A549 treated with CORT108297 at 1 μM for 4 hours (cell line): ENCODE measurements around the gene DNMT3L. TPM values are rescaled to one million over a fixed set of nuclear protein-coding genes. Genes with fewer than 3 reads are reported as not detected.

Experiments used
- total RNA-seq: library from RNA; stranded (reverse); fragments of 200-300 nt; extraction: Qiagen RNA extraction; gene quantifications from 5 replicates; pipeline ENCODE4 v1.2.3, GENCODE V29; 2022

The DNMT3L gene
- total RNA-seq: not detected in 5 replicates

DNA sequence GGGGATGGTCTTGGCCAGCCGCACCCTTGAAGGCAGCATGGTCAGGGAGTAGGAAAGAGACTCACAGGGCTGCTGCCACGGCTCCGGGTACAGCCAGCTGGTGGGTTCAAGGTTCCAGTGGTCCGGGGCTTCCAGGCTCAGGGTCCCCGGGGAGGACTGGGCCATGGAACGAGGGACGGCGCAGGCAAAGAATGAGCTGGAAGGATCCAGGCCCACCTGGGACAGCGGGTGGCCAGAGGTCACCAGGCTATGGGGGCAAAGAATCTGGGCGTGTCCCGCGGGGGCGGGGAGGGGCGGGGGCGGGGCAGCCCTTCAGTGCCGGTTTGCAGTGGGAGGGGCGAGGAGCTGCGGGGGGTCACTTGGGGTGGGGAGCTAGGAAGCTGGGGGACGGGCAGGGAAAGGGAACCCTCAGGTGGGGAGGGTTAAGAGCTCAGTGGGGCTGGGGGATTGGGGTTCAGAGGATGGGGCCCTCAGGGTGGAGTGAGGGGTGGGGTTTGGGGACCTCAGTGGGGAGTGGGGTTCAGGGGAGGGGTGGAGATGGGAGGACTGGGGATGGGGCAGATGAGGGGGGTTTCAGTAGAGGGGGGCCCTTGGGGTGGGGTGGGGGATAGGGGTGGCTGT, at the start of gene DNMT3L:
Gene DNMT3L (minus strand): TSS at position 223 of the 621 bp plus-strand sequence. CDS start 638 bp downstream, outside the sequence.

DNA sequence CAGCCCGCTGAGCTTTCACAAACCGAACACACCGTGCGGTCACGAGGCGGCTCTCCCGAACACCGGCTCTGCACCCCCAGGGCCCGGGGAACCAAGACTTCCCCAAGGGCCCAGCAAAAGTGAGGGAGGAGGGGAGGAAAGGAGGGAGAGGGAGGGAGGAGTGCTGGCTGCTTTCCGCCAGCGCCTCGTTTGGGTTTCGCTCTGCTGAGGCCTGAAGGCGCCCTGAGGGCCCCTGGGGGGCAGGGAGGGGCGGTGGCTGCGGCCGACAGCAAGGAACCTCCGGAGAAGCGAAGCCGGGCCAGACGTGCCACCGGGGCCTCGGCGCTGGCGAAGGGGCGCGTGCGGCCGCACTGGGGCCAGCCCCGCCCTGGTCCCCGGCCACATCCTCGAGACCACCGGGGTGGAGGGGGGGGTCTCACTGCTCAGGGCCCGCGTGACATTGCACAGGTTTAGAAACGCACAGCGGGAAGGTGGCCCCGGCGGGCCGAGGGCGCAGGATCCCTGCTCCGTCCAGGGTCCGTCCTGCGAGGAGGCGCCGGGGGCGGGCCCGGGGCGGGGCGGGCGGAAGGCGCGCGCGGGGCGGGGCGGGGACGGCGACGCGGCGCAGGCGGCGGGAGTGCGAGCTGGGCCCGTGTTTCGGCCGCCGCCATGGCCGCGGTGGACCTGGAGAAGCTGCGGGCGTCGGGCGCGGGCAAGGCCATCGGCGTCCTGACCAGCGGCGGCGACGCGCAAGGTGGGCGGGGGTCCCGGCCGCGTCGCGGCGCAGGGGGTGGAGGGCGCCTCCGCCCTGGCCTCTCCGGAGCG, 38.0 kb upstream of the DNMT3L start, which contains the start of gene PFKL:
Gene PFKL (plus strand): TSS at position 596 of the 804 bp plus-strand sequence. CDS start 53 bp downstream, at position 649.

DNA sequence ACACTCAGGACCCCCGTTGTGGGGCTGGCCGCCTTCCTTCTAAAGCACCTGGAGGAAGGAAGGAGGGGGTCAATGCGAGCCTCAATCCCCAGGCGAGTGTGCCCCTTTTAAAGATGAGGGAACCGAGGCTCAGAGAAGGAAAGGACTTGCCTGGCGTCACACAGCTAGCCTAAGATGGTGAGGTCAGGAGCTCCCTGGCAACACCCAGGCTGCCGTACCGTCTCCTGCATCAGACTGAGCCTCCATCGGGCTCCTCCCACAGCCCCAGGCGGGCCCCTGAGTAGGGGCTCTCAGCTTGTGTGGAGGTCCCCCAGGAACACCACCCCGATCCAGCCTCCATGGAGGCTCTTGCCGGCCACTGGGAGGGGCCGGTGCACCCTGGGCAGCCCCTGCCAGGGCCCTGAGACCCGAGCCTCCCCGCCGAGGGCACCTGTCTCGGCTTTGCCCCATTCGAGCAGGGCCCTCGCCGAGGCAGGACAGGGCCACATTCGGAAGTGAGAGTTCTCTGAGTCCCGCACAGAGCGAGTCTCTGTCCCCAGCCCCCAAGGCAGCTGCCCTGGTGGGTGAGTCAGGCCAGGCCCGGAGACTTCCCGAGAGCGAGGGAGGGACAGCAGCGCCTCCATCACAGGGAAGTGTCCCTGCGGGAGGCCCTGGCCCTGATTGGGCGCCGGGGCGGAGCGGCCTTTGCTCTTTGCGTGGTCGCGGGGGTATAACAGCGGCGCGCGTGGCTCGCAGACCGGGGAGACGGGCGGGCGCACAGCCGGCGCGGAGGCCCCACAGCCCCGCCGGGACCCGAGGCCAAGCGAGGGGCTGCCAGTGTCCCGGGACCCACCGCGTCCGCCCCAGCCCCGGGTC, 23.7 kb upstream of the DNMT3L start, which contains the start of gene AIRE:
Gene AIRE (plus strand): TSS at position 739 of the 855 bp plus-strand sequence. CDS start 131 bp downstream, outside the sequence.

DNA sequence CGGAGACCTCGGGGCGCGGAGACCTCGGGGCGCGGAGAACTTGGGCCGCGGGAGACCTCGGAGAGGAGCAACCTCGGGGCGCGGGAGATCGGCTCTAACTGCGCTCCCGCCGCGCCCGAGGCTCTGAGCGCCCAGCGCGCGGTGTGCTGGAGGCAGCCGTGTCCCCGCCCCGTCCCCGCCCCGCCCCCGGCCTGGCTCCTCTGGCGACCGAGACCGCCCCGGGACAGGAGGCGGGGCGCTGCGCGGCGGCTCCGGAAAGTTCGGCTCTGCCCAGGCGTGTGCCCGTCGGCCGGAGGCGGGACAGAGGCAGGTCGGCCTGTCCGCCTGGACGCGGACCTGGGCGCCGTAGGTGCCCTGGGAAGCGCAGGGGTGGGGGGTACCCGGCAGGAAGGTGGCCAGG, 20.9 kb downstream of the DNMT3L start, which contains the start of gene ICOSLG:
Gene ICOSLG (minus strand): TSS at position 102 of the 400 bp plus-strand sequence. CDS start 126 bp downstream, outside the sequence.

Other genes with a start within 250 kb of the DNMT3L start
- 12.5 to 17.4 TPM (median 15.3 TPM) in 5 replicates for gene TRAPPC10, start 249.6 kb downstream of the DNMT3L start, total RNA-seq
- 1.3 to 2.6 TPM (median 2.3 TPM) in 5 replicates for gene PWP2, start 154.5 kb downstream of the DNMT3L start, total RNA-seq
- 3.1 to 5.3 TPM (median 4.1 TPM) in 5 replicates for gene GATD3, start 128.2 kb downstream of the DNMT3L start, total RNA-seq
- gene ICOSLG, start 21.0 kb downstream of the DNMT3L start, total RNA-seq: 2.1 to 3.3 TPM (median 3.1 TPM) in 5 replicates
- not detected in 5 replicates for gene AIRE, start 24.0 kb upstream of the DNMT3L start, total RNA-seq
- 45.3 to 59.5 TPM (median 54.3 TPM) in 5 replicates for gene PFKL, start 38.2 kb upstream of the DNMT3L start, total RNA-seq
- gene CFAP410, start 77.5 kb upstream of the DNMT3L start, total RNA-seq: 5.7 to 10.5 TPM (median 8.3 TPM) in 5 replicates
- 7.0 to 11.9 TPM (median 9.0 TPM) in 5 replicates for gene TRPM2, start 91.7 kb upstream of the DNMT3L start, total RNA-seq
- gene LRRC3, start 193.6 kb upstream of the DNMT3L start, total RNA-seq: 1.3 to 2.3 TPM (median 2.1 TPM) in 5 replicates